Measurements from ENCODE around the gene CLDN10.
"Not testable (repeated sequence)": the region's sequence is repeated elsewhere in the genome, so short reads cannot be mapped to it uniquely, and the experiment has no call there.

CLDN10 gene

DNA sequence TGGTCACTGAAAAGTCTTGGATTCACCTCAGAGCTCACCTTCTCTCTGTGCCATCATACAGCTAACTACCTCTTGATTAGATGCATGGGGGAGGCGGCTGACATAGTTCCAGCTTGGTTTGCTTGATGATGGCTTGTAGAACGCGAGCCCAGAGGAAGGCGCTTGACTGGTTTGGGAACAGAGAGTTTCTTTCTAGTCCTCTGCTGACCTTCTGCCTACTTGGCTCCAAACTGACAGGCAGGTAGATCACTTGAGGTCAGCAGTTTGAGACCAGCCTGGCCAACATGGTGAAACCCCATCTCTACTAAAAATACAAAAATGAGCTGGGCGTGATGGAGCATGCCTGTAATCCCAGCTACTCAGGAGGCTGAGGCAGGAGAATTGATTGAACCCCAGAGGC lies 36.9 kb upstream of the CLDN10 start:
- H3K9me3 ChIP-seq (ENCODE audit: control insufficient read depth, low read length); H3K27ac ChIP-seq (ENCODE audit: low read depth, low read length, severe bottlenecking); H3K4me1 ChIP-seq (ENCODE audit: control insufficient read depth, insufficient read depth, low read length, poor library complexity, severe bottlenecking); H3K4me3 ChIP-seq (ENCODE audit: extremely low read depth, insufficient read depth, low read length, poor library complexity, severe bottlenecking); H3K36me3 ChIP-seq (ENCODE audit: control insufficient read depth, insufficient read depth, low read length): not testable (repeated sequence)
- WGBS, 2 experiments (ENCODE audit: insufficient coverage in 2 of 2) = 76 to 95% methylated on average over 3 to 4 of the region's 5 CpGs

DNA sequence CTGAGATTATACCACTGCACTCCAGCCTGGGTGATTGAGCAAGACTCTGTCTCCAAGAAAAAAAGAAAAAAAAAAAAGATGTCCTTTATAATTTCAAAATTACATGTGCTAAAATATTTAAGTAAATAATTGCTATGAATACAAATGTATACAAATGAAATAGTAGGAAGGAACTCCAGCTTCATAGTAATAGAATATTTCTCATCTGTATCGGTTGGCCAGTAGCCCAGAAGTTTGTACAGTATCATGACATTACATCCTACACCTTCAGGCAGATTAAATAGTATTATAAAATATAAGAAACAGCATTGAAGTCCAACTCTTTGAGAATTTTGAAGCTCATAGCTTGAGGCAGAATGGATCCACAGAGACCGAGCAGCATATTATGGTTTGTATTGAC lies 36.5 kb upstream of the CLDN10 start:
- Histone ChIP-seq H3K36me3 (ENCODE audit: control insufficient read depth, insufficient read depth, low read length) (no peaks in the 10 kb centered on the region), H3K9me3 (ENCODE audit: control insufficient read depth, low read length) (no peaks in the 10 kb centered on the region), H3K4me1 (ENCODE audit: control insufficient read depth, insufficient read depth, low read length, poor library complexity, severe bottlenecking) (no peaks in the 10 kb centered on the region), H3K27ac (ENCODE audit: low read depth, low read length, severe bottlenecking) (no peak overlapping the region), H3K4me3 (ENCODE audit: extremely low read depth, insufficient read depth, low read length, poor library complexity, severe bottlenecking) (no peak overlapping the region)
- 0% methylated on average over 1 of the region's 2 CpGs for WGBS, 2 experiments (ENCODE audit: insufficient coverage in 2 of 2)

DNA sequence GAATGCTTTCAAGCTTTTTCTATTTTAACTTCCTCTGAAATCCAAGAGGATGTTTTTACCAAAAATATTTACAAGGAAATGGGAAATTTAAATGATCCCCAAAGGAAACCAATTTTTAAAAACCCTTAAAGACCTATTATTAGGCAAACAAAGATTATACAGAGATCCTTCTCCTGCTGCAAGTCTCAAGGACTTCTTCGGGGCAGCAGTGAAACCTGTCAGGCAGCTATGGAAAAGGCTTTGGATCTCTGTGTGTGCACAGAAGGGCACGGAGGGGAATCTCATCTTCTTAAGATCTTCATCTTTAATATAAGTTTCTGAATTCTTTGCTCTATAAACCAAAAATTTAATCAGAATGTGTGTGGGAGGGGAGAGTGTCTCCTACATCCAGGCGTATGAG lies 36.0 kb upstream of the CLDN10 start:
- Histone ChIP-seq H3K36me3 (ENCODE audit: control insufficient read depth, insufficient read depth, low read length) (no peaks in the 10 kb centered on the region), H3K4me1 (ENCODE audit: control insufficient read depth, insufficient read depth, low read length, poor library complexity, severe bottlenecking) (no peaks in the 10 kb centered on the region), H3K9me3 (ENCODE audit: control insufficient read depth, low read length) (no peaks in the 10 kb centered on the region), H3K27ac (ENCODE audit: low read depth, low read length, severe bottlenecking) (no peak overlapping the region), H3K4me3 (ENCODE audit: extremely low read depth, insufficient read depth, low read length, poor library complexity, severe bottlenecking) (no peak overlapping the region)
- 0% methylated on average over 1 of the region's 3 CpGs for WGBS, 2 experiments (ENCODE audit: insufficient coverage in 2 of 2)

DNA sequence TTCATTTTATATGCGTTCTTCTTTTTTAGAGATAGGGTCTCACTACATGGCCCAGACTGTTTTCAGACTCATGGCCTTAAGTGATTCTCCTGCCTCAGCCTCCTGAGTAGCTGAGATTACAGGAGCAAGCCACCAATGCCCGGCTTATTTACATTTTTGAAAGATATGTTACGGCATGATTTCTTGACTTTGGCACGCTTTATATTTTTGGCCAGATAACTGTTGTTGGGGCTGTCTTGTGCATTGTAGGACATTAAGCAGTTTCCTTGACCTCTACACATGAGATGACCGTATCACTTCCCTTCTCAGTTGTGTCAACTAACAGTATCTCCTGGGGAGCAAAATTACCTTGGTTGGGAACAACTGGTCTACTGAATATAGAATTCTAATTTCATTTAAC lies 28.9 kb upstream of the CLDN10 start:
- Histone ChIP-seq H3K9me3 (ENCODE audit: control insufficient read depth, low read length) (no peaks in the 10 kb centered on the region), H3K27ac (ENCODE audit: low read depth, low read length, severe bottlenecking) (no peak overlapping the region), H3K4me3 (ENCODE audit: extremely low read depth, insufficient read depth, low read length, poor library complexity, severe bottlenecking) (no peak overlapping the region), H3K4me1 (ENCODE audit: control insufficient read depth, insufficient read depth, low read length, poor library complexity, severe bottlenecking) (no peaks in the 10 kb centered on the region), H3K36me3 (ENCODE audit: control insufficient read depth, insufficient read depth, low read length) (no peaks in the 10 kb centered on the region)
- 95 to 96% methylated on average over 3 to 4 of the region's 5 CpGs for WGBS, 2 experiments (ENCODE audit: insufficient coverage in 2 of 2)

DNA sequence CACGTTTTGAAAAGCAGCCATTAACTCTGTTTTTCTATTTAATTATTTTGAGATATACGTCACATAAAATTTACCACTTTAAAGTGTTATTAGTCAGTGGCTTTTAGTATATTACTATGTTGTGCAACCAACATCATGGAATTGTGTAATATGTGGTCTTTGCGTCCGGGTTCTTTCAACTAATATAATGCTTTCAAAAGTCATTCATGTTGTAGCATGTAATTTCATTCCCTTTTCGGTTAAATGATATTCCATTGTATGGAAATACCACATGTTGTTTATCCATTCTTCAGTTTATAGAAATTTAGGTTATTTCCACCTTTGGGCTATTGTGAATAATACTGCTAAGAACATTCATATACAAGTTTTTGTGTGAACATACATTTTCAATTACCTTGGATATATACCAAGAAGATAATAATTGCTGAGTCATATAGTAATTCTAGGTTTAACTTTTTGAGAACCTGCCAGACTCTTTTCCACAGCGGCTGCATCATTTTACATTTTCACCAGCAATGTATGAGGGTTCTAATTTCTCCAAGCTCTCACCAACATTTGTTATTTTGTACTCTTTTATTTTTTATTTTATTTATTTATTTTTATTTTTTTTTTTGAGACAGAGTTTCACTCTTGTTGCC lies 28.1 kb upstream of the CLDN10 start:
- no CpG with 5 or more reads among the region's 6 CpGs for WGBS, 2 experiments (ENCODE audit: insufficient coverage in 2 of 2)
- no peaks in the 10 kb centered on the region for H3K36me3 ChIP-seq (ENCODE audit: control insufficient read depth, insufficient read depth, low read length)
- no peaks in the 10 kb centered on the region for H3K4me1 ChIP-seq (ENCODE audit: control insufficient read depth, insufficient read depth, low read length, poor library complexity, severe bottlenecking)
- no peak overlapping the region for H3K27ac ChIP-seq (ENCODE audit: low read depth, low read length, severe bottlenecking)
- no peaks in the 10 kb centered on the region for H3K9me3 ChIP-seq (ENCODE audit: control insufficient read depth, low read length)
- no peak overlapping the region for H3K4me3 ChIP-seq (ENCODE audit: extremely low read depth, insufficient read depth, low read length, poor library complexity, severe bottlenecking)

DNA sequence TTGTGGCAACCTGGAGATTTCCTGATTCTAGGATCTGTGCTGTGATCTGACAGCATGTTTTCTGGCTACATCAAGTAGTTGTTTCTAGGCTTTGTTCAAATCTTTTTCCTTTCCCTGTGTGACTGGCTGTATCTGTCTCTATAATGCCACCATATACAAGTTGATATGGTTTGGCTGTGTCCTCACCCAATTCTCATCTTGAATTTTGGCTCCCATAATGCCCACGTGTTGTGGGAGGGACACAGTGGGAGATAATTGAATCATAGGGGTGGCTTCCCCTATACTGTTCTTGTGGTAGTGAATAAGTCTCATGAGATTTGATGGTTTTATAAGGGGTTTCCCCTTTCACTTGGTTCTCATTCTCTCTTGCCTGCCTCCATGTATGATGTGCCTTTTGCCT lies 24.6 kb upstream of the CLDN10 start:
- WGBS, 2 experiments (ENCODE audit: insufficient coverage in 2 of 2) = no CpG with 5 or more reads among the region's 1 CpG
- H3K4me1 ChIP-seq (ENCODE audit: control insufficient read depth, insufficient read depth, low read length, poor library complexity, severe bottlenecking) = no peaks in the 10 kb centered on the region
- no peak overlapping the region for H3K27ac ChIP-seq (ENCODE audit: low read depth, low read length, severe bottlenecking)
- no peaks in the 10 kb centered on the region for H3K36me3 ChIP-seq (ENCODE audit: control insufficient read depth, insufficient read depth, low read length)
- H3K4me3 ChIP-seq (ENCODE audit: extremely low read depth, insufficient read depth, low read length, poor library complexity, severe bottlenecking) = no peak overlapping the region
- H3K9me3 ChIP-seq (ENCODE audit: control insufficient read depth, low read length) = no peaks in the 10 kb centered on the region

DNA sequence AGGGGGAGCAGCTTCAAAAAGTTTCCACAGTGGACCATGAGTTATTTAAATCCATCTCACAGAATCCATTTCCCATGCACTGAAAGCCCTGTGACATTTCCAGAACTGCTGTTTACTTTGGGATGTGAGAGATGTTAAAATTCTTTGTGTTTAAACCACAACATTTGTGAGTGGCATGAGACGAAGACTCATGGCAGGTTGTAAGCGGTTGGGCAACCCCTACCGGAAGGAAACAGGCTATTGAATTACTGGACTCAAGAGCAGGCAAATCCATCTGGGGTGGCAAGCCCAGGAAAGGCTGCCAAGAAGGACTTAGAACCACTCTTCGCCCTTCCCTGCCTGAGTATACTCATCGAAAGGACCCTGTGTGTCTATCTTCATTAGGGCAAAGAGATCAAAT lies 22.3 kb upstream of the CLDN10 start:
- no peaks in the 10 kb centered on the region for H3K9me3 ChIP-seq (ENCODE audit: control insufficient read depth, low read length)
- H3K4me1 ChIP-seq (ENCODE audit: control insufficient read depth, insufficient read depth, low read length, poor library complexity, severe bottlenecking) = peaks cover 3% of the 10 kb centered on the region
- H3K27ac ChIP-seq (ENCODE audit: low read depth, low read length, severe bottlenecking) = no peak overlapping the region
- no peak overlapping the region for H3K4me3 ChIP-seq (ENCODE audit: extremely low read depth, insufficient read depth, low read length, poor library complexity, severe bottlenecking)
- WGBS, 2 experiments (ENCODE audit: insufficient coverage in 2 of 2) = 95 to 97% methylated on average over 3 to 4 of the region's 5 CpGs
- no peaks in the 10 kb centered on the region for H3K36me3 ChIP-seq (ENCODE audit: control insufficient read depth, insufficient read depth, low read length)

DNA sequence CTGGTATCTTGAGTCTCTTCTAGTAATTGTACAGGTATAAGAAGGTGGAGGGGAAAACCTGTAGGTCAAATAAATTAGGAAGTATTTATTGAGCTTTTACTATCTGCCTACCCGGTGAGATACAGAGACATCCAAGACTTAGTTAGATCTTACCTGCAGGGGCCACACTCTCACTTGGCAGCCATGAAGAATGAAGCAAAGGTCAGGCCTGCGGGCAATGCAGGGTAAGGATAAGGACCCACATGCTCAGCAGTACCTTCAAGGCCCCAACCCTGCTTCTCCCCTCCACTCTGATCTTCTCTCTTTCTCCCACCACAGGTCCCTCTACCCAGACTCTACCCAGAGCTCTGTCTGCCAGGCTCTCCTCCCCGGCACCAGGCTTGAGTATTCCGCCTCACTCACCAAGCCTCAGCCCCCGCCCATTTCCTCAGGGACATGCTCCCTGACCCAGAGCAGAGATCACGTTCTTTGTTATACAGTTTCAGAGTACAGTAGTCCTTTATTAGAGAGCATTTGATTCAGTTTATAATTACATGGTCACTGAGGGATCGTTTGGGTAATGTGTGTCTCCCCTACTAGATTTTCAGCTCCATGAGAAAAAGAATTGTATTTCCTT lies 18.9 kb upstream of the CLDN10 start:
- Histone ChIP-seq H3K4me3 (ENCODE audit: extremely low read depth, insufficient read depth, low read length, poor library complexity, severe bottlenecking) (no peak overlapping the region), H3K4me1 (ENCODE audit: control insufficient read depth, insufficient read depth, low read length, poor library complexity, severe bottlenecking) (peaks cover 3% of the 10 kb centered on the region), H3K27ac (ENCODE audit: low read depth, low read length, severe bottlenecking) (no peak overlapping the region), H3K9me3 (ENCODE audit: control insufficient read depth, low read length) (no peaks in the 10 kb centered on the region), H3K36me3 (ENCODE audit: control insufficient read depth, insufficient read depth, low read length) (no peaks in the 10 kb centered on the region)
- WGBS, 2 experiments (ENCODE audit: insufficient coverage in 2 of 2) = 56 to 90% methylated on average over 3 to 6 of the region's 7 CpGs

DNA sequence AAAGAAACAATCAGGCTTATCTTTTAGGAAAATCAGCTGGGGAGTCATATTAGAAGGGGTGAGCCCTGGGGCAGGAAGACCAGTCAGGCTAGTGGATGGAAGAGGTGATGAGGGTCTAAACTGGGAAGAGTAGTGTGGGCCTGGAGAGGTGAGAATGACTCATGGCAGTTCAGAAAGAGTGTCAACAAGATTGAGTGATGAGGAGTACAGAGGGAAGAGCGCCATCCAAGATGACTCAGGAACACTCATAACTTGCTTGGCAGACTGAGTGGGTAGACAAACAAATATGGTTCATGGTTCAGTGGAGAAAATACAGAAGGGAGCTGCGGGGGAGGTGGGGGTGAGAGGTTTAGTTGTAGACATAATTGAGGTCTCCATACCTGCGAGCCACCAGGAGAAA lies 17.3 kb upstream of the CLDN10 start:
- Histone ChIP-seq H3K9me3 (ENCODE audit: control insufficient read depth, low read length) (no peaks in the 10 kb centered on the region), H3K4me3 (ENCODE audit: extremely low read depth, insufficient read depth, low read length, poor library complexity, severe bottlenecking) (no peak overlapping the region), H3K27ac (ENCODE audit: low read depth, low read length, severe bottlenecking) (no peak overlapping the region), H3K36me3 (ENCODE audit: control insufficient read depth, insufficient read depth, low read length) (no peaks in the 10 kb centered on the region), H3K4me1 (ENCODE audit: control insufficient read depth, insufficient read depth, low read length, poor library complexity, severe bottlenecking) (peaks cover 3% of the 10 kb centered on the region)
- 90 to 97% methylated on average over 3 of the region's 3 CpGs for WGBS, 2 experiments (ENCODE audit: insufficient coverage in 2 of 2)

DNA sequence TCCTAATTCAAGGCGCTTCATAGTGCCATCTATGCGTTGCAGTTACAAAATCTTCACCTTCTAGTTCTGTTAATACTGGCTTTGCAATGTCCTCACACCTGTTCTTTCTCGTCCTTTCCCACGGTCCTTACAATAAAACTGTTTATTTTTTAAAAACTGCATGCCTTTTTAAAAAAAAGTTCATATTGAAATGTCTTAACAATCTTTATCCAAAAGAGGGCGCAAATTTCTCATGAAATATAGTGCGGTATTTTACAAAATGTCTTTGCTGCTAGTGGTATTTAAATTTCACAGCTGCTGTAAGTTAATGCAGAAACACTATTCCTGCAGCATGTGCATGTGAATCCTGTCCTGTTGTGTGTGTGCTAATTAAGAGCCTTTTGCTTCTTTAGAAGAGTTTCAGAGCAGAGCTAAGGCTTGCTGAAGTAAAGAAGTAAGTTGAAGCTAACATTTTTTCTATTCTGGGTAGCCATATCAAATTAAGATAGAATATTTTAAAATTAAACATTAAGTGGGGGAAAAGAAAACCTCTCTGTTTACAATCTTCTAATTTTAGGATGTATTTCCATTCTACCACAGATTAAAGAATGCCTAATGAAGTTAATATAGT lies 15.8 kb upstream of the CLDN10 start:
- H3K4me3 ChIP-seq (ENCODE audit: extremely low read depth, insufficient read depth, low read length, poor library complexity, severe bottlenecking) = no peak overlapping the region
- no peaks in the 10 kb centered on the region for H3K9me3 ChIP-seq (ENCODE audit: control insufficient read depth, low read length)
- no peak overlapping the region for H3K27ac ChIP-seq (ENCODE audit: low read depth, low read length, severe bottlenecking)
- H3K4me1 ChIP-seq (ENCODE audit: control insufficient read depth, insufficient read depth, low read length, poor library complexity, severe bottlenecking) = peaks cover 3% of the 10 kb centered on the region
- 32 to 52% methylated on average over 3 to 4 of the region's 6 CpGs for WGBS, 2 experiments (ENCODE audit: insufficient coverage in 2 of 2)
- no peaks in the 10 kb centered on the region for H3K36me3 ChIP-seq (ENCODE audit: control insufficient read depth, insufficient read depth, low read length)

DNA sequence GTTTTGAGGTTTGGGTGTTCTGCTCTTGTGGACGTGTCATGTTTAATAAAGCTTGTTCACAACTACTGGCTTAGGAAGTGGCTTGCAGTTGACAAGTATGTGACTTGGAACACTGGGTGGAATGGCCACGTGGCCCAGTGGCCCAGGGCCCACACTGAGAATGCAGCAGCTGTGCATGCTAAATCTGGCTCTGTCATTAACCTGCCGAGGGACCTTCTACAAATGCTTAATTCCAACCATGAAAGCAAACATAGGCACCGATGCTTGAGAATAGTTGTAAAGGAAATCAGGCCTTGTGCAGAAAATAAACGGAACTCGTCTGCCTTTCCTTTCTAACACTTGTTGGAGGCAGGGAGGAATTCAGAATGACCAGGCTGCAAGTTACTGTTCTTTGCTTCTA lies 11.6 kb upstream of the CLDN10 start:
- WGBS, 2 experiments (ENCODE audit: insufficient coverage in 2 of 2) = 78 to 79% methylated on average over 5 to 6 of the region's 6 CpGs
- H3K9me3 ChIP-seq (ENCODE audit: control insufficient read depth, low read length) = no peaks in the 10 kb centered on the region
- H3K36me3 ChIP-seq (ENCODE audit: control insufficient read depth, insufficient read depth, low read length) = no peaks in the 10 kb centered on the region
- H3K4me1 ChIP-seq (ENCODE audit: control insufficient read depth, insufficient read depth, low read length, poor library complexity, severe bottlenecking) = no peaks in the 10 kb centered on the region
- no peak overlapping the region for H3K27ac ChIP-seq (ENCODE audit: low read depth, low read length, severe bottlenecking)
- H3K4me3 ChIP-seq (ENCODE audit: extremely low read depth, insufficient read depth, low read length, poor library complexity, severe bottlenecking) = no peak overlapping the region
